ENCODE measurements around the gene KIF26B. TPM values are rescaled to one million over a fixed set of nuclear protein-coding genes. Genes with fewer than 3 reads are reported as not detected.

Gene KIF26B
- total RNA-seq, 1 experiment from 2014 or later = 0.04 TPM

- no peak for TF ChIP-seq EZH2phosphoT487 (IDR thresholded peaks at IDR 0.05; ENCODE audit: borderline replicate concordance, low read length)
- TF ChIP-seq EZH2 (IDR thresholded peaks at IDR 0.05; ENCODE audit: low read length, unreplicated experiment) = no peak
- no peak for TF ChIP-seq CTCF (conservative IDR thresholded peaks at IDR 0.05; ENCODE audit: low read depth, low read length)
- Histone ChIP-seq H3K9ac (ENCODE audit: low read length) (no peak overlapping the region), H3K36me3 (ENCODE audit: low read depth, low read length) (no peaks in the 10 kb centered on the region), H3K4me1 (ENCODE audit: insufficient read depth, low read length) (no peaks in the 10 kb centered on the region), H3K79me2 (ENCODE audit: low read length) (no peaks in the 10 kb centered on the region), H3K27me3 (ENCODE audit: low read length) (peaks cover 3% of the 10 kb centered on the region; the same call in 1 of the 2 replicates), H3K27ac (ENCODE audit: low read length) (no peak overlapping the region), H3K9me2 (replicated peaks; ENCODE audit: low read length) (no peaks in the 10 kb centered on the region), H3F3A (ENCODE audit: low read length, unreplicated experiment) (no peaks in the 10 kb centered on the region), H3K4me2 (ENCODE audit: low read length) (no peak overlapping the region), H2AFZ (ENCODE audit: low read length) (no peak overlapping the region), H3K9me3 (ENCODE audit: low read length) (no peaks in the 10 kb centered on the region), H3K4me3 (ENCODE audit: low read length) (no peak overlapping the region), H4K20me1 (ENCODE audit: low read length) (no peaks in the 10 kb centered on the region)
- no peak for ATAC-seq
- intact Hi-C loops (cut with micrococcal nuclease) = no loop called here
- ChIA-PET CTCF (no interaction called here), POLR2A (ENCODE audit: unreplicated experiment) (no interaction called here)
- DNase-seq = no peak
- no TSS peak for BruUV-seq (replicated peaks)
Observed at GRCh38 chr1:245685111-245685810, 530.5 kb downstream of the KIF26B start.

GRCh38 chr1:245686006-245686405 is 531.2 kb downstream of the KIF26B start:
- Histone ChIP-seq H3K79me2 (ENCODE audit: low read length) (no peaks in the 10 kb centered on the region), H4K20me1 (ENCODE audit: low read length) (no peaks in the 10 kb centered on the region), H3K4me3 (ENCODE audit: low read length) (no peak overlapping the region), H3K4me2 (ENCODE audit: low read length) (no peak overlapping the region), H3K36me3 (ENCODE audit: low read depth, low read length) (no peaks in the 10 kb centered on the region), H3K27ac (ENCODE audit: low read length) (no peak overlapping the region), H2AFZ (ENCODE audit: low read length) (no peak overlapping the region), H3K9ac (ENCODE audit: low read length) (no peak overlapping the region), H3K9me3 (ENCODE audit: low read length) (no peaks in the 10 kb centered on the region), H3K27me3 (ENCODE audit: low read length) (peaks cover 10% of the 10 kb centered on the region; the same call in 1 of the 2 replicates), H3K4me1 (ENCODE audit: insufficient read depth, low read length) (no peaks in the 10 kb centered on the region), H3F3A (ENCODE audit: low read length, unreplicated experiment) (no peaks in the 10 kb centered on the region), H3K9me2 (replicated peaks; ENCODE audit: low read length) (no peaks in the 10 kb centered on the region)
- intact Hi-C loops (cut with micrococcal nuclease) = no loop called here
- BruUV-seq (replicated peaks) = no TSS peak
- POLR2A ChIA-PET (ENCODE audit: unreplicated experiment) = no interaction called here
- ATAC-seq (no peak), DNase-seq (no peak)
- TF ChIP-seq EZH2phosphoT487 (IDR thresholded peaks at IDR 0.05; ENCODE audit: borderline replicate concordance, low read length) (no peak), EZH2 (IDR thresholded peaks at IDR 0.05; ENCODE audit: low read length, unreplicated experiment) (no peak), CTCF (conservative IDR thresholded peaks at IDR 0.05; ENCODE audit: low read depth, low read length) (no peak)
- CTCF ChIA-PET = no interaction called here

- peaks cover 14% of the 10 kb centered on the region; the same call in 1 of the 2 replicates for H3K27me3 ChIP-seq (ENCODE audit: low read length)
- ATAC-seq (no peak), DNase-seq (no peak)
- intact Hi-C loops (cut with micrococcal nuclease) = no loop called here
- H3K9me2 ChIP-seq (replicated peaks; ENCODE audit: low read length) = no peaks in the 10 kb centered on the region
- H3K4me3 ChIP-seq (ENCODE audit: low read length) = no peak overlapping the region
- no peaks in the 10 kb centered on the region for H3K36me3 ChIP-seq (ENCODE audit: low read depth, low read length)
- no peaks in the 10 kb centered on the region for H3F3A ChIP-seq (ENCODE audit: low read length, unreplicated experiment)
- no TSS peak for BruUV-seq (replicated peaks)
- H2AFZ ChIP-seq (ENCODE audit: low read length) = no peak overlapping the region
- CTCF ChIA-PET = no interaction called here
- TF ChIP-seq EZH2 (IDR thresholded peaks at IDR 0.05; ENCODE audit: low read length, unreplicated experiment) = no peak
- no peak for TF ChIP-seq EZH2phosphoT487 (IDR thresholded peaks at IDR 0.05; ENCODE audit: borderline replicate concordance, low read length)
- no peak for TF ChIP-seq CTCF (conservative IDR thresholded peaks at IDR 0.05; ENCODE audit: low read depth, low read length)
- POLR2A ChIA-PET (ENCODE audit: unreplicated experiment) = no interaction called here
- no peaks in the 10 kb centered on the region for H3K79me2 ChIP-seq (ENCODE audit: low read length)
- no peak overlapping the region for H3K27ac ChIP-seq (ENCODE audit: low read length)
- H3K4me1 ChIP-seq (ENCODE audit: insufficient read depth, low read length) = no peaks in the 10 kb centered on the region
- H3K9ac ChIP-seq (ENCODE audit: low read length) = no peak overlapping the region
- H3K4me2 ChIP-seq (ENCODE audit: low read length) = no peak overlapping the region
- H3K9me3 ChIP-seq (ENCODE audit: low read length) = no peaks in the 10 kb centered on the region
- no peaks in the 10 kb centered on the region for H4K20me1 ChIP-seq (ENCODE audit: low read length)
Observed at GRCh38 chr1:245686446-245687030, 531.8 kb downstream of the KIF26B start.
